ENCODE data around the gene GPC3.
"Not testable (repeated sequence)": the region's sequence is repeated elsewhere in the genome, so short reads cannot be mapped to it uniquely, and the experiment has no call there.

The GPC3 gene

GRCh38 chrX:133985164-133985966 lies at the start of gene GPC3:
Gene GPC3 (minus strand): TSS chrX:133985594.
- DNase-seq, result peak; percentile 17 to 45

GRCh38 chrX:134032441-134032840 lies 47.0 kb upstream of the GPC3 start:
- no peak for DNase-seq

- DNase-seq, result peak; percentile 3
Observed at GRCh38 chrX:134026565-134027311, 41.3 kb upstream of the GPC3 start.

- DNase-seq, result no peak
Observed at GRCh38 chrX:134025986-134026545, 40.7 kb upstream of the GPC3 start.

GRCh38 chrX:134024686-134025377 lies 39.4 kb upstream of the GPC3 start:
- DNase-seq, result no peak

- no peak for DNase-seq
Observed at GRCh38 chrX:134023851-134024281, 38.5 kb upstream of the GPC3 start.

- DNase-seq, result no peak
Observed at GRCh38 chrX:134020910-134021309, 35.5 kb upstream of the GPC3 start.

GRCh38 chrX:134019567-134020206 lies 34.3 kb upstream of the GPC3 start:
- DNase-seq, result no peak

- DNase-seq, result not testable (repeated sequence)
Observed at GRCh38 chrX:134016309-134016708, 30.9 kb upstream of the GPC3 start.

GRCh38 chrX:134015510-134015909 lies 30.1 kb upstream of the GPC3 start:
- DNase-seq, result not testable (repeated sequence)

- DNase-seq, result no peak
Observed at GRCh38 chrX:134013524-134013923, 28.1 kb upstream of the GPC3 start.

- no peak for DNase-seq
Observed at GRCh38 chrX:134013092-134013497, 27.7 kb upstream of the GPC3 start.

GRCh38 chrX:134010690-134011089 lies 25.3 kb upstream of the GPC3 start:
- no peak for DNase-seq

GRCh38 chrX:134007716-134008115 lies 22.3 kb upstream of the GPC3 start:
- no peak for DNase-seq

GRCh38 chrX:134006484-134007161 lies 21.2 kb upstream of the GPC3 start:
- no peak for DNase-seq

- DNase-seq, result no peak
Observed at GRCh38 chrX:134004084-134004483, 18.7 kb upstream of the GPC3 start.

GRCh38 chrX:134002921-134003615 lies 17.7 kb upstream of the GPC3 start:
- no peak for DNase-seq

- no peak for DNase-seq
Observed at GRCh38 chrX:134000260-134001245, 15.2 kb upstream of the GPC3 start.

GRCh38 chrX:133999031-133999705 lies 13.8 kb upstream of the GPC3 start:
- DNase-seq, result no peak

- DNase-seq, result no peak
Observed at GRCh38 chrX:133995759-133996158, 10.4 kb upstream of the GPC3 start.
